Natural killer cell treated with Interleukin-12 subunit alpha and Interleukin-12 subunit beta and Interleukin-15 and Interleukin-18, amount 100 ng/mL, for 72 hours (primary cell): ENCODE data around the gene GALNT2. TPM values are rescaled to one million over a fixed set of nuclear protein-coding genes. Genes with fewer than 3 reads are reported as not detected.

Experiments used
- ATAC-seq, 2 donors: fragments of 150-1000 bp; cut with Tn5 transposase in 1 of 2; sonication (Bioruptor Pico), chemical (Tn5 transposase) in 1 of 2; 2 replicates each; pipeline ENCODE4 v1.10.0; 2021
- DNase-seq: peaks from one replicate; pipeline ENCODE4 v3.0.0; 2022; ENCODE audit warnings: low spot score
- H3K27ac Mint-ChIP-seq, 2 donors: 1 replicate in 1 of 2; 2 replicates in 1 of 2; pipeline ENCODE4 v1.8.0; 2022; ENCODE audit warnings: mixed read lengths in 2 of 2, mild to moderate bottlenecking in 1 of 2, moderate library complexity in 1 of 2
- H3K27me3 Mint-ChIP-seq, 2 donors: 1 replicate in 1 of 2; 2 replicates in 1 of 2; pipeline ENCODE4 v1.8.0; 2022; ENCODE audit warnings: mixed read lengths in 2 of 2
- H3K36me3 Mint-ChIP-seq: one replicate; pipeline ENCODE4 v1.8.0; 2022; ENCODE audit warnings: mixed read lengths
- H3K4me1 Mint-ChIP-seq, 2 donors: 1 replicate in 1 of 2; 2 replicates in 1 of 2; pipeline ENCODE4 v1.8.0; 2022; ENCODE audit warnings: low read depth in 2 of 2, mixed read lengths in 2 of 2, mild to moderate bottlenecking in 1 of 2
- H3K4me3 Mint-ChIP-seq: one replicate; pipeline ENCODE4 v1.8.0; 2022; ENCODE audit warnings: mixed read lengths
- H3K9me3 Mint-ChIP-seq: 2 replicates; pipeline ENCODE4 v1.8.0; 2022; ENCODE audit warnings: mixed read lengths
- total RNA-seq, 2 donors: library from RNA; stranded (reverse); gene quantifications; one replicate each; pipeline ENCODE4 v1.2.3, GENCODE V29; 2022

The GALNT2 gene
- total RNA-seq, 2 donors from 2014 or later, result 37.7 to 51.5 TPM

DNA sequence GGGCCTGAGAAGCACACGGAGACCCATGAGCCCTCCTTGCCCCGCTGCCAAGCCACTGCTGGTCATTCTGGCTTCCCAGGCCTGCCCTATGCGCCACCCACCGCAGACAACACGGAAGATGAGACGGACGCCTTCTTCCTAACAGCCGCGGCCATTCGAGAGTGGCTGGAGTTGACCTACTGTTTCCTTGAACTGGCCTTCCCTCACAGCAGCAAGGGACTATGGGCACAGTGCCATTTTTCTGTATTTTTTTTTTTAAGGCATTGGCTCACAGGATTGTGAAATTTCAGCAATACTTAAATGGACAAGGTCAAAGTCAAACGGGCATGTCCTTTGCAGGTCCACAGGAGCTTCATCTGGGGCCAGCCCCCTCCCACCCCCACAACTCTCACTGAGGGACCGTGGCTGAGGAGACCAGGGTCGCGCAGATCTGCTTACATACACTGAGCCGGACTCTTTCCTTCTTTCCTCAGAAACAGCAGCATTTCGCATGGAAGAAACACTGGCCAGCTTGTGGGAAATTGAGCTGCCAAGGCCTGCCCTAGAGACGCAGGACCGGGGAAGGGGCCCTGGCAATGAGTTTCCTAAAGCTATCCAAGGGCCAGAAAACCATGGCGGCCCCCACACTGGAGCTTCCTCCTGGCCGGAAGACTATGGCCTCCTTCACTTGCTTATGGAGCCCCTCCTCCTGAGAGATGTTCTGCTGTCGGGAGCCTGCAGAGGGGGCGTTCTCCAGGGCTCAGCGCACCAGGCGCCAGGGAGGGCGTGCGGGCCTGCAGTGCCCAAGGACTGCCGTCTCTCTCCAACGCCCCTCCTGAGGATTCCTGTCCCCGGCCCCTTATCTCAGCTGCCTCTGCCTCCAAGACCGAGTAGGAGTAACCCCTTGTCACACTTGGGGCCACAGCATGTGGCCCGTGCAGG is 260.2 kb downstream of the GALNT2 start:
- no peaks in the 10 kb centered on the region for H3K9me3 Mint-ChIP-seq
- ATAC-seq (no peak), DNase-seq (no peak)
- H3K4me1 Mint-ChIP-seq, result peaks cover 0 to 12% of the 10 kb centered on the region in 2 donors
- peak overlapping the region in 1 of 2 donors; percentile 41 for H3K27ac Mint-ChIP-seq
- no peaks in the 10 kb centered on the region for H3K36me3 Mint-ChIP-seq
- H3K27me3 Mint-ChIP-seq, result peaks cover 6 to 14% of the 10 kb centered on the region in 2 donors
- H3K4me3 Mint-ChIP-seq, result peak overlapping the region; percentile 51

- Mint-ChIP-seq H3K36me3 (no peaks in the 10 kb centered on the region), H3K4me1 (peaks cover 0 to 12% of the 10 kb centered on the region in 2 donors), H3K4me3 (peak overlapping the region; percentile 51), H3K27ac (peak overlapping the region in 1 of 2 donors; percentile 41), H3K27me3 (peaks cover 6 to 14% of the 10 kb centered on the region in 2 donors), H3K9me3 (no peaks in the 10 kb centered on the region)
- peak in 1 of 2 donors; percentile 83 for ATAC-seq
- DNase-seq, result no peak
These were observed 260.9 kb downstream of the GALNT2 start for GRCh38 chr1:230327892-230328284.

DNA sequence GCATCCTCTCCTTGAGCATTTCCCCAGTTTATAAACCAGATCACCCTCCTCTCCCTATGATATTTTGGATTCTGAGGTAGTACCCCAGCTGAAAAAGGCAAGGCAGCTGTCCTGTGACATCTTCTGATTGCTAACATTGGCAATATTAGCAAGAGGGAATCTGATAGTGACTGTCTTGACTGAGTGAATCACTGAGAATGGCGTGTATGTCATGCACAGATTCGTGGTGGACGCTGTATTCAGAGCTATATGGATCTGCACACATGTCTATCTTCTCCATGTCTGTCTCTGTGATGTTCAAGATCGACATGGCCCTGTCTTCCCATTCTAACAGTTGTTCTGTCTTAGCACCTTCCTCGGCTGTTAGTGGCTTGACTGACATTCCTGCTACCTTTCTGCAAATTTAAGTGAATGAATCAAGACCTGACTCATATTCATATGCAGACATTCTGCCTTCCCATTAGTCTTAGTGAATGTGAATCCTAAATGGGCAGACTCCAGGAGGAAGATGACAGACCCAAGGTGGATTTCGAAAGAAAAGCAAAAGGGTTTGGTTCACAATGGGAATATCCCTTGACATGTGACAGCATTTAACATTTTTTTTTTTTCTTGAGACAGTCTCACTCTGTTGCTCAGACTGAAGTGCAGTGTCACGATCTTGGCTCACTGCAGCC is 261.4 kb downstream of the GALNT2 start:
- H3K27me3 Mint-ChIP-seq, result peaks cover 6 to 16% of the 10 kb centered on the region in 2 donors
- peak overlapping the region; percentile 51 for H3K4me3 Mint-ChIP-seq
- ATAC-seq (peak in 1 of 2 donors; percentile 40), DNase-seq (no peak)
- H3K4me1 Mint-ChIP-seq, result peaks cover 0 to 12% of the 10 kb centered on the region in 2 donors
- no peaks in the 10 kb centered on the region for H3K9me3 Mint-ChIP-seq
- no peaks in the 10 kb centered on the region for H3K36me3 Mint-ChIP-seq
- peak overlapping the region in 1 of 2 donors; percentile 41 for H3K27ac Mint-ChIP-seq

DNA sequence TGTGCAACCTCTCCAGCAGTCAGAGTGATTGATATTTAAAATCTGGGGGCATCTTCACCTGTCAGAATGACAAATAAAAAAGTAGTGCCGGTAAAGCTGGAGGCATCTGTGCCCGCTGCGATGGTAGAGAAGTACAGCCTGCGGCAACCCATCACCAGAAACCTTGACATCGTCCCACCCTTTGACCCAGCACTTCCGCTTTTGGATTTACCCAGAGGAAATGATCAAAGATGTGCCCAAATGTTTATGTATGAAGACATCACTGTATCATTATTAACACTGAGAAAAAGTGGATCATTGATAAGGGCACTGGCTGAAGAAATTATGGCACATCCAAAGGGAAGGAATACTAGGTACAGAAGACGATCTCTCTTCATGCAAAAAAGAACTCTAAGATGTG is 263.1 kb downstream of the GALNT2 start:
- Mint-ChIP-seq H3K4me3 (no peak overlapping the region), H3K27ac (no peak overlapping the region), H3K36me3 (no peaks in the 10 kb centered on the region), H3K4me1 (peaks cover 0 to 12% of the 10 kb centered on the region in 2 donors), H3K9me3 (no peaks in the 10 kb centered on the region), H3K27me3 (peaks cover 12 to 15% of the 10 kb centered on the region in 2 donors)
- DNase-seq (no peak), ATAC-seq (no peak)
